Mucosa of descending colon (tissue), 3 donors: ENCODE data around the gene RNF180. TPM values are rescaled to one million over a fixed set of nuclear protein-coding genes. Genes with fewer than 3 reads are reported as not detected.

Source experiments
- ATAC-seq: fragments of 200-7000 bp; cut with Tn5 transposase; one replicate; pipeline ENCODE4 v1.9.1; 2020; ENCODE audit warnings: mild to moderate bottlenecking, moderate library complexity
- DNase-seq, 3 donors: peaks; one replicate each; pipeline ENCODE4 v3.0.0-alpha.2; 2020
- H3K36me3 ChIP-seq: fragments of 200-600 bp; one replicate; pipeline ENCODE4 v1.8.0; 2021; ENCODE audit warnings: low read depth, mild to moderate bottlenecking
- H3K4me1 ChIP-seq: fragments of 200-600 bp; one replicate; pipeline ENCODE4 v1.8.0; 2021; ENCODE audit warnings: low read depth, mild to moderate bottlenecking
- H3K4me3 ChIP-seq: fragments of 200-600 bp; one replicate; pipeline ENCODE4 v1.8.0; 2021; ENCODE audit warnings: mild to moderate bottlenecking
- H3K9me3 ChIP-seq: fragments of 200-600 bp; one replicate; pipeline ENCODE4 v1.8.0; 2021; ENCODE audit warnings: mild to moderate bottlenecking
- intact Hi-C, 2 donors: fragments of 100-400 bp; cut with DNase I in 1 of 2; cut with micrococcal nuclease in 1 of 2; formaldehyde crosslinking; loops; one replicate each; pipeline versions ENCODE4 v1.11.0 to v1.11.1; 2022; cut with DNase I, micrococcal nuclease
- long read RNA-seq, 2 donors: library from polyadenylated mRNA; unstranded; transcript quantifications; one replicate each; pipeline ENCODE4 v2.0.0, GENCODE V29; 2019 to 2021
- total RNA-seq, 3 donors: library from RNA; stranded (reverse); fragmentation: NEBNext Ultra II Directional in 2 of 3; extraction: Animal tissue kit (Norgen Biotek cat#: 25700) in 2 of 3; gene quantifications; one replicate each; pipeline versions ENCODE4 v1.2.1 to v1.2.4, GENCODE V29; 2021 to 2023
- TF ChIP-seq, protein P1 (sequence below): fragments of 200-600 bp; IDR thresholded peaks from one replicate; pipeline ENCODE4 v1.8.0; 2022; ENCODE audit warnings: antibody characterized with exemption, mild to moderate bottlenecking
- donor health status: DM: no; HTN: no; CAD: no; lungs with moderate emphysema.
- donor health status: DM: no; HTN: no; CAD: no.
- donor health status: DM: no; HTN: yes; CAD: no.

Gene RNF180, protein sequence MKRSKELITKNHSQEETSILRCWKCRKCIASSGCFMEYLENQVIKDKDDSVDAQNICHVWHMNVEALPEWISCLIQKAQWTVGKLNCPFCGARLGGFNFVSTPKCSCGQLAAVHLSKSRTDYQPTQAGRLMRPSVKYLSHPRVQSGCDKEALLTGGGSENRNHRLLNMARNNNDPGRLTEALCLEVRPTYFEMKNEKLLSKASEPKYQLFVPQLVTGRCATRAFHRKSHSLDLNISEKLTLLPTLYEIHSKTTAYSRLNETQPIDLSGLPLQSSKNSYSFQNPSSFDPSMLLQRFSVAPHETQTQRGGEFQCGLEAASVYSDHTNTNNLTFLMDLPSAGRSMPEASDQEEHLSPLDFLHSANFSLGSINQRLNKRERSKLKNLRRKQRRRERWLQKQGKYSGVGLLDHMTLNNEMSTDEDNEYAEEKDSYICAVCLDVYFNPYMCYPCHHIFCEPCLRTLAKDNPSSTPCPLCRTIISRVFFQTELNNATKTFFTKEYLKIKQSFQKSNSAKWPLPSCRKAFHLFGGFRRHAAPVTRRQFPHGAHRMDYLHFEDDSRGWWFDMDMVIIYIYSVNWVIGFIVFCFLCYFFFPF
- 10 to 100 TPM in 1 of 3 donors, 1 to 10 TPM in 1, under 1 TPM in 1; 0.96 to 15.0 (median 2.8) TPM for total RNA-seq
- long read RNA-seq, donor 1, full-length matches to known transcripts = 7 of 11 reads
- long read RNA-seq, donor 1, partial matches to known transcripts = 3 of 11 reads
- long read RNA-seq, donor 1, other reads (novel, unspliced or antisense) = 1 of 11 reads
- long read RNA-seq, donor 2, partial matches to known transcripts = 2 of 3 reads
- long read RNA-seq, donor 2, other reads (novel, unspliced or antisense) = 0 of 3 reads

DNA sequence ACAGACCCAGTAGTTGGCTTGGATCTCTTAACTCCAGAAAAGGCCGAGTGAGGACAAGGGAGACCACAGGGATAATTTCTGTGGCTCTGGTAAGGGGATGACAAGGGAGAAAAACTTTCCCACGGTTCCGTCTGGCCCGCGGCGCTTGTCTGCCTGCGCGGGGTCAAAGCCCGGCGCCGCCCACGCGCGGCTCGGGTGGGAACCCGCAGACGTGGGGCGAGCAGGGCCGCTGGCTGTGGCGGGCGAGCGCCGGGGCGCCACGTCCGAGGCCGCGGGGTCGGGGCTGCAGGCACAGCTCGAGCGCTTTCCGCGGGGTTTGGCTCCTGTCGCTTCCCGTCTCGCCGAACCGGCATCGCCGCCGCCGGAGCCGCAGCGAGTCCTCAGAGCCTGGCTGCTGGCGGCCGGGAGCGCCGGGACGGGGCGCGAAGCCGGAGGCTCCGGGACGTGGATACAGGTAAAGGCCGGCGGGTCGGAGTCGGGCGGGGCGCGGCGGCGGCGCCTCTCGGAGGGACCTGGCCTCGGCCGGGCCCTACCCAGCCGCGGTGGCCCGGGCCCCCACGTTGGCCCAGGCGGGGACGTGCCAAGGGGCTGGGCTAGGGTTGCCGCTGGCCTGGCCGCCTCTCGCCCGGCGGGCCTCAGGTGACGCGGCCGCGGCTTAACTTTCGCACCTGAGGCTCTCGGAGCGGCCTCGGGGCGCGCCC lies at the start of gene RNF180:
RNF180 (plus strand) TSS at position 344 of the 701 bp plus-strand sequence. CDS start 34,965 bp downstream, outside the sequence.
- intact Hi-C loops = no loop called here
- TF ChIP-seq, protein P1, sequence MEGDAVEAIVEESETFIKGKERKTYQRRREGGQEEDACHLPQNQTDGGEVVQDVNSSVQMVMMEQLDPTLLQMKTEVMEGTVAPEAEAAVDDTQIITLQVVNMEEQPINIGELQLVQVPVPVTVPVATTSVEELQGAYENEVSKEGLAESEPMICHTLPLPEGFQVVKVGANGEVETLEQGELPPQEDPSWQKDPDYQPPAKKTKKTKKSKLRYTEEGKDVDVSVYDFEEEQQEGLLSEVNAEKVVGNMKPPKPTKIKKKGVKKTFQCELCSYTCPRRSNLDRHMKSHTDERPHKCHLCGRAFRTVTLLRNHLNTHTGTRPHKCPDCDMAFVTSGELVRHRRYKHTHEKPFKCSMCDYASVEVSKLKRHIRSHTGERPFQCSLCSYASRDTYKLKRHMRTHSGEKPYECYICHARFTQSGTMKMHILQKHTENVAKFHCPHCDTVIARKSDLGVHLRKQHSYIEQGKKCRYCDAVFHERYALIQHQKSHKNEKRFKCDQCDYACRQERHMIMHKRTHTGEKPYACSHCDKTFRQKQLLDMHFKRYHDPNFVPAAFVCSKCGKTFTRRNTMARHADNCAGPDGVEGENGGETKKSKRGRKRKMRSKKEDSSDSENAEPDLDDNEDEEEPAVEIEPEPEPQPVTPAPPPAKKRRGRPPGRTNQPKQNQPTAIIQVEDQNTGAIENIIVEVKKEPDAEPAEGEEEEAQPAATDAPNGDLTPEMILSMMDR = no peak
- Histone ChIP-seq H3K36me3 (no peaks in the 10 kb centered on the region), H3K4me1 (no peaks in the 10 kb centered on the region), H3K4me3 (peak within 1 kb of the TSS; percentile 21), H3K9me3 (no peaks in the 10 kb centered on the region)
- DNase-seq (peak; percentile 43 to 55 (median 48)), ATAC-seq (peak; percentile 80)

DNA sequence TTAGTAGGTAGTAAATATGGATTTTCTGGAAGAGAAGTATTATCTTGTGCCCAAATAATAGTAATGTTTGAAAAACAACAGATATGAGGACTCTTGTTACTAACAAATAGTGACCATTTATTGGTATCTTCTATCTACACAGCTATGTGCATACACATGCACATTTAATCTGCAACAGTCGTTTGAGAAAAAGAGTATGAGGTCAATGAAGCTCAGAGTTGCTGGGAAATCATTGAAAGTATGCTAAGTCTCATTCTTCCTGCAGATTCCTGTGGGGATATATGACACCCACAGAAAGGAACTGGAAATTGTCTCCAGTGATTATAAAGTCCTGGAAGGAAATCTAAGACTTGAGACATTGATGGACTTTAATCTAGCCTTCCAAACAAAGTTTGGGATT lies 40.1 kb upstream of the RNF180 start:
- DNase-seq = no peak
- Histone ChIP-seq H3K4me3 (no peak overlapping the region), H3K9me3 (no peaks in the 10 kb centered on the region), H3K36me3 (no peaks in the 10 kb centered on the region), H3K4me1 (no peaks in the 10 kb centered on the region)
- no peak for ATAC-seq
- TF ChIP-seq, protein P1 = no peak
- intact Hi-C loops = no loop called here

DNA sequence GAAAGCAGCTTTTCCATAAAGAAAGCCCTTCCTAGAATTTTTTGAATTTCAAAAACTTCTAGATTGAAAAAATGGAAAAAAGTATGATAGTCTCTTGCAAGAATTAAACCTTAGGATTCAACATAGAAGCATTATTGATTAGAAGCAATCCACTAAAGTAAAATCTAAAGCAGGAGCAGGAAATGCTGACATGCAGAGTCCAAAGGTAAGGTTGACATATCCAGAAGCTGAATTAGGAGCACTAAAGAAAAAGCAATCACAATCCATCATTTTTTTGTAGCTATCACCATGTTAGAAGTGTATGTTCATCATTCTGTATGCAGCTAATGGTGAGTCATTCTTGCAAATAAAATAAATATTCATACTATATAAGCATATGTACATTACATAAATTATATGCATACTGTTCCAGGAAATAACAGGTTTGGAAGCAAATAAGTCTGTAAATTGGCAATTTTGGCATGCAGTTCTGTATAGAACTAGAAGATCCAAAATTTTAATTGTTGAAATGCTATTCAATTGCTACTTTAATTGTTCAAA lies 39.4 kb upstream of the RNF180 start:
- TF ChIP-seq, protein P1 = no peak
- intact Hi-C loops = no loop called here
- H3K9me3 ChIP-seq = no peaks in the 10 kb centered on the region
- H3K4me1 ChIP-seq = no peaks in the 10 kb centered on the region
- H3K36me3 ChIP-seq = no peaks in the 10 kb centered on the region
- ATAC-seq (no peak), DNase-seq (no peak)
- H3K4me3 ChIP-seq = no peak overlapping the region

DNA sequence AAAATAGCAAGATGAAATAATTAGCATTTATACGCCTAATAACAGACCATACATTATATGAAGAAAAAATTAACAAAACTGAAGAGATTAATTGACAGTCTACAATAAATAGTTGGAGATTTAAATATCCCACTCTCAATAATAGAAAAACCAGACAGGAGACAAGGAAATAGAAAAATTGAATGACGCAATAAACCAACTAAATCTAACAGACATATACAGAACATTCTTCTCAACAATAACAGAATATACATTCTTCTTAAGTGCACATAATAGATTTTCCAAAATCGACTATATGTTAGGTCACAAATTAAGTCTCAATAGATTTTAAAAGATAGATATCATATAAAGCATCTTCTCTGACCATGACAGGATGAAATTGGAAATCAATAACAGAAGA lies 25.6 kb upstream of the RNF180 start:
- no peak for ATAC-seq
- Histone ChIP-seq H3K4me3 (no peak overlapping the region), H3K36me3 (no peaks in the 10 kb centered on the region), H3K4me1 (no peaks in the 10 kb centered on the region), H3K9me3 (no peaks in the 10 kb centered on the region)
- no peak for DNase-seq
- intact Hi-C loops = loop anchor here in 1 of 2 donors (10.0 kb wide), 1 partner anchor 485 kb away; no protein-coding TSS in a partner anchor
- TF ChIP-seq, protein P1 = no peak
